OCI-LY7 (cell line): ENCODE data around the gene KRT9. TPM values are rescaled to one million over a fixed set of nuclear protein-coding genes. Genes with fewer than 3 reads are reported as not detected.
"Not testable (repeated sequence)": the region's sequence is repeated elsewhere in the genome, so short reads cannot be mapped to it uniquely, and the experiment has no call there.

Experiments
- BruUV-seq: library from RNA; stranded (reverse); fragments of 400-500 nt; replicated peaks from 2 replicates; lab custom pipeline; 2021; lab: Mats Ljungman, UMichigan
- CTCF ChIA-PET: fragments of 300-600 bp; sonication (Branson Sonifier 250); formaldehyde crosslinking; loops from one replicate; lab custom pipeline; 2022; ENCODE audit warnings: antibody characterized with exemption; ENCODE audit not compliant: unreplicated experiment; lab: Charles Lee
- POLR2A ChIA-PET: fragments of 300-600 bp; sonication (Branson Sonifier 250); formaldehyde crosslinking; loops from one replicate; lab custom pipeline; 2022; ENCODE audit warnings: antibody characterized with exemption; lab: Charles Lee
- DNase-seq: peaks from one replicate; pipeline ENCODE4 v3.0.0-alpha.2; 2015; ENCODE audit warnings: low spot score
- H2AFZ ChIP-seq: fragments of 200-600 bp; sonication (generic), shearing (Covaris generic); 2 replicates; pipeline ENCODE4 v1.6.1; 2014; ENCODE audit warnings: mild to moderate bottlenecking, antibody characterized with exemption, low read length, moderate library complexity
- H3K27ac ChIP-seq: fragments of 200-600 bp; sonication (generic); 2 replicates; pipeline ENCODE4 v1.5.1; 2014; ENCODE audit warnings: mixed run types, low read depth, mild to moderate bottlenecking, moderate library complexity, low read length, inconsistent platforms; ENCODE audit not compliant: poor library complexity, severe bottlenecking
- H3K36me3 ChIP-seq: fragments of 200-600 bp; sonication (generic); 2 replicates; pipeline ENCODE4 v1.6.1; 2014; ENCODE audit warnings: mild to moderate bottlenecking, antibody characterized with exemption, low read length, moderate library complexity, mixed read lengths; ENCODE audit not compliant: insufficient read depth
- H3K4me1 ChIP-seq: fragments of 200-600 bp; sonication (generic); 2 replicates; pipeline ENCODE4 v1.5.1; 2014; ENCODE audit warnings: mild to moderate bottlenecking, low read length; ENCODE audit not compliant: insufficient read depth, poor library complexity, severe bottlenecking
- H3K4me2 ChIP-seq: fragments of 200-600 bp; sonication (generic); 2 replicates; pipeline ENCODE4 v1.6.1; 2014; ENCODE audit warnings: mild to moderate bottlenecking, low read length
- H3K4me3 ChIP-seq: fragments of 200-600 bp; sonication (generic); 2 replicates; pipeline ENCODE4 v1.5.1; 2014; ENCODE audit warnings: mild to moderate bottlenecking, low read depth, low read length; ENCODE audit not compliant: poor library complexity, severe bottlenecking
- H3K79me2 ChIP-seq: fragments of 200-600 bp; sonication (generic); 2 replicates; pipeline ENCODE4 v1.6.1; 2016; ENCODE audit warnings: low read depth, mild to moderate bottlenecking, low read length, moderate library complexity, mixed read lengths; ENCODE audit not compliant: insufficient read depth
- H3K9me2 ChIP-seq: fragments of 200-600 bp; sonication (generic); 2 replicates; pipeline ENCODE4 v1.6.1; 2016; ENCODE audit warnings: mild to moderate bottlenecking, low read length, mixed read lengths; ENCODE audit not compliant: insufficient read depth
- H3K9me3 ChIP-seq: fragments of 200-600 bp; sonication (generic); 2 replicates; pipeline ENCODE4 v1.6.1; 2014; ENCODE audit warnings: mild to moderate bottlenecking, mixed run types, low read length, mixed read lengths
- H4K20me1 ChIP-seq: fragments of 200-600 bp; sonication (generic); 2 replicates; pipeline ENCODE4 v1.6.1; 2014; ENCODE audit warnings: mild to moderate bottlenecking, antibody characterized with exemption, low read length, moderate library complexity, mixed read lengths; ENCODE audit not compliant: insufficient read depth
- EZH2phosphoT487 ChIP-seq: fragments of 200-600 bp; sonication (generic); IDR thresholded peaks from 2 replicates; pipeline ENCODE4 v1.6.1; 2018; ENCODE audit warnings: low read depth, borderline replicate concordance, mild to moderate bottlenecking, mixed run types, antibody characterized with exemption, low read length, moderate library complexity, mixed read lengths
- intact Hi-C: fragments of 100-400 bp; cut with micrococcal nuclease; formaldehyde crosslinking; loops from one replicate; pipeline ENCODE4 v1.10.0; 2022; ENCODE audit not compliant: unreplicated experiment
- total RNA-seq, 2 experiments: library from RNA; depleted of rRNA in 1 of 2; stranded (reverse); fragments of >200 nt in 1 of 2; shearing (Covaris generic) in 1 of 2; gene quantifications; 2 replicates each; pipeline ENCODE4 v1.2.3, GENCODE V29; 2014 to 2022
- TF ChIP-seq, protein P1 (sequence below): fragments of 200-600 bp; sonication (generic); conservative IDR thresholded peaks from 2 replicates; pipeline ENCODE4 v1.5.1; 2014; ENCODE audit warnings: mild to moderate bottlenecking, antibody characterized with exemption, low read length, moderate library complexity, mixed read lengths

KRT9 gene
- total RNA-seq, 2 experiments from 2014 or later, result not detected

DNA sequence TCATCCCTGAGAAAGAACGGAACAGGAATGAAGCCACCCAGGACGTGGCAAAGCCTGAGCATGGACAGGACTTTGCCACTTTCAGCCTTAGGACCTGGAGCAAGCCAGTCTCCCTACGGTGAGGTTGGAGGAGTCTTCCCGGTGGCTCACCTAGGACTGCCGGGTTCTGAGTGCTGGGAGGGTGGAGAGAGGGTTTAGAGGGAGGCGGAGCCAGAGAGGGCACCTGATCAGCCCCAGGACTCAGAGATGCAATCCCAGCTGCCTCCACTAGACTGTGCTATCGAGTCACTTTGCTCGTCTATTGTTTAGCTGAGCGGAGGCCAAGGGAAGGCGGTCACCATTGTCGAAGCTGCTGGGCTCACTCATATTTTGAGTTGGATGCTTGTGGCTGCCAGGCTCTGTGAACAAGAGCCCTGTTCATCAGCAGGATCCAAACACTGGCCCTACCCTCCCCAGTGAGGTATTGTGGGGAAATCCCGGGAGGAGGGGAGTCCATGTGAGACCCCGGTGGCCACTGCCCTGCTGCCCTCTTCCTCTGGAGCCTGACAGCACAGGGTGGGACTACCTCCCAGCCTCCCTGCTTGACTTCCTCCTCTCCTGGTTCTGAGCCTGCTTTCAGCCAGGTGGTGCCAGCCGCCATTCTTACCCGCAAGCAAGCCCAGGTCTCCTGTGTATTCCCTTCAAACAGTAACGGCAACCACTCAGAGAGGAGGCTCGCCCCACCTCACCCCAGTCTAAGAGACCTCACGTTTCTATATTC is 7.8 kb upstream of the KRT9 start:
- Histone ChIP-seq H3K9me3 (no peaks in the 10 kb centered on the region), H3K4me2 (no peak overlapping the region), H3K79me2 (no peaks in the 10 kb centered on the region), H3K27ac (no peak overlapping the region), H3K9me2 (no peaks in the 10 kb centered on the region), H2AFZ (no peak overlapping the region), H3K4me3 (no peak overlapping the region), H4K20me1 (no peaks in the 10 kb centered on the region), H3K36me3 (no peaks in the 10 kb centered on the region), H3K4me1 (no peaks in the 10 kb centered on the region)
- no TSS peak for BruUV-seq
- ChIA-PET CTCF (interaction anchor here (0.6 kb wide), 1 partner anchor 86 kb away, joined by 3 read pairs; no protein-coding TSS in a partner anchor), POLR2A (interaction anchor here (0.6 to 0.7 kb wide), 2 partner anchors 15 to 30 kb away, joined by 3 to 7 read pairs; no protein-coding TSS in a partner anchor)
- intact Hi-C loops, result no loop called here
- DNase-seq, result peak; percentile 65
- TF ChIP-seq EZH2phosphoT487, result no peak
- TF ChIP-seq, protein P1, sequence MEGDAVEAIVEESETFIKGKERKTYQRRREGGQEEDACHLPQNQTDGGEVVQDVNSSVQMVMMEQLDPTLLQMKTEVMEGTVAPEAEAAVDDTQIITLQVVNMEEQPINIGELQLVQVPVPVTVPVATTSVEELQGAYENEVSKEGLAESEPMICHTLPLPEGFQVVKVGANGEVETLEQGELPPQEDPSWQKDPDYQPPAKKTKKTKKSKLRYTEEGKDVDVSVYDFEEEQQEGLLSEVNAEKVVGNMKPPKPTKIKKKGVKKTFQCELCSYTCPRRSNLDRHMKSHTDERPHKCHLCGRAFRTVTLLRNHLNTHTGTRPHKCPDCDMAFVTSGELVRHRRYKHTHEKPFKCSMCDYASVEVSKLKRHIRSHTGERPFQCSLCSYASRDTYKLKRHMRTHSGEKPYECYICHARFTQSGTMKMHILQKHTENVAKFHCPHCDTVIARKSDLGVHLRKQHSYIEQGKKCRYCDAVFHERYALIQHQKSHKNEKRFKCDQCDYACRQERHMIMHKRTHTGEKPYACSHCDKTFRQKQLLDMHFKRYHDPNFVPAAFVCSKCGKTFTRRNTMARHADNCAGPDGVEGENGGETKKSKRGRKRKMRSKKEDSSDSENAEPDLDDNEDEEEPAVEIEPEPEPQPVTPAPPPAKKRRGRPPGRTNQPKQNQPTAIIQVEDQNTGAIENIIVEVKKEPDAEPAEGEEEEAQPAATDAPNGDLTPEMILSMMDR, result peak; percentile 77

DNA sequence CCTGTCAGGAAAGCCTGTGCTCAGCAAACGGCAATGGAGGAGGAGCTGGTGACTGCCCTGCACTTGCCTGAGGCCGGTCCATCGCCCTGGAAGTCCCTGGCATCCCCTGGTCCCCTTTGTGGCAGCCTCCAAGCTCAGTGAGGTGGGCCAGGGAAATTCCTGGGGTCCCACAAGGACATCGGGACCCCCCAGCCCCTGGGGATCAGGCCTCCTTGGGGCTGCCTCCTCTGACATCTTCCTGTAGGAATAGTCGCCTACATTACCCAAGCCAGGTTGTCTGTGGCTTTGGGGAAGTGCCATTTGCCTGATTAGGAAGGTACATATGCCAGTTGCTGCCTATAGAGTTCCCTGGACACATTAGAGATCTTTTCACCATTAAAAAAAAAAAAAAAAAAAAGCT is 7.1 kb upstream of the KRT9 start:
- Histone ChIP-seq H3K4me1 (no peaks in the 10 kb centered on the region), H3K4me3 (no peak overlapping the region), H3K36me3 (no peaks in the 10 kb centered on the region), H3K4me2 (no peak overlapping the region), H3K9me3 (no peaks in the 10 kb centered on the region), H2AFZ (no peak overlapping the region), H3K9me2 (no peaks in the 10 kb centered on the region), H3K27ac (no peak overlapping the region), H3K79me2 (no peaks in the 10 kb centered on the region), H4K20me1 (no peaks in the 10 kb centered on the region)
- intact Hi-C loops, result no loop called here
- TF ChIP-seq, protein P1, result no peak
- TF ChIP-seq EZH2phosphoT487, result no peak
- DNase-seq, result no peak
- ChIA-PET CTCF (no interaction called here), POLR2A (interaction anchor here (0.6 to 0.7 kb wide), 2 partner anchors 15 to 29 kb away, joined by 3 to 7 read pairs; no protein-coding TSS in a partner anchor)
- BruUV-seq, result no TSS peak

DNA sequence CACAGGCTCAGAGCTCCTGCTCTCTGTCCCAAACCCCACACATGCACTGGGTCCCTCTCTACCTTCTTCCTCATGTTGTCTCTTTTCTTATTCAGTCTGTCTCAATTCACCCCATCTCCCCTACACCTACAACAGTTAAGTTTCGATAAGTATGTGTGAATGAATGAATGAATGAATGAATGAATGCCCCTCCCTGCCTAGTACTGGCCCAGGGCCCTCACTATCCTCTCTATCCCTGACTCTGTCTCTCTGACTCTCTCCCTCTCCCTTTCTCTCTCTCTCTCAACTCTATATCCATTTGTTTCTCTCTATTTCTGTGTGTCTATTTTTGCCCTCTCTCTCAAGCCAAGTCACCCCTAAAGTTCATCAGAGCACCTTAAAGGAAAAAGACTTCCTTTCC is 6.7 kb upstream of the KRT9 start:
- Histone ChIP-seq H3K9me2 (no peaks in the 10 kb centered on the region), H2AFZ (no peak overlapping the region), H3K4me3 (no peak overlapping the region), H3K27ac (no peak overlapping the region), H3K4me2 (no peak overlapping the region), H3K36me3 (no peaks in the 10 kb centered on the region), H3K4me1 (no peaks in the 10 kb centered on the region), H3K79me2 (no peaks in the 10 kb centered on the region), H4K20me1 (no peaks in the 10 kb centered on the region), H3K9me3 (no peaks in the 10 kb centered on the region)
- BruUV-seq, result no TSS peak
- TF ChIP-seq EZH2phosphoT487, result no peak
- TF ChIP-seq, protein P1, result no peak
- no peak for DNase-seq
- intact Hi-C loops, result no loop called here
- ChIA-PET CTCF (no interaction called here), POLR2A (no interaction called here)

GRCh38 chr17:41576740-41577139 is 4.9 kb upstream of the KRT9 start:
- H2AFZ ChIP-seq, H3K9me3 ChIP-seq, H3K4me1 ChIP-seq, CTCF ChIA-PET, DNase-seq, H3K27ac ChIP-seq, H3K4me2 ChIP-seq, H3K9me2 ChIP-seq, intact Hi-C loops, H4K20me1 ChIP-seq, H3K36me3 ChIP-seq, POLR2A ChIA-PET, H3K4me3 ChIP-seq, H3K79me2 ChIP-seq, BruUV-seq: not testable (repeated sequence)
